ENCODE measurements around the gene KLK14.

DNA sequence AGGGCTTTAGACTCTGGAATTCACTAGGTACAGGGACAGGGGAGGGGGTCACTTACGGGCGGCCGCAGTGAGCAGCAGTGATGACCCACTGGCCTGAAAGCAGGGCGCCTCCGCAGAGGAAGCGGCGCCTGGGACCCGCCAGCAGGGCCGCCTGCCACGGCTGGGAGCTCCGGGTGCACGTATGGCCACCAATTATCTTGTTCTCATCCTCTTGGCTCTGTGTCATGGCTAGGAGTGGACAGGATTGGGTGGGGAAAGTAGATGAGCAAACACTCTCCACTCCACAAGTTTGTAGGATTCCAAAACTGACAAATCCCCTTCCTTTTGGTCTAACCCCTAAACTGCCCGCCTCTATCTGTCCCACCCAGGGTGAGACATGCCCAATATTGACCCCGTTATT is 1.2 kb downstream of the KLK14 start:
- TF ChIP-seq POLR2A (IDR thresholded peaks at IDR 0.05; ENCODE audit: low read length), result no peak
- no peak for TF ChIP-seq GATA1 (IDR thresholded peaks at IDR 0.05; ENCODE audit: low read depth, low read length)
